Spinal cord (tissue), 10 donors: Measurements from ENCODE around the gene ULBP2. TPM values are rescaled to one million over a fixed set of nuclear protein-coding genes. Genes with fewer than 3 reads are reported as not detected.
"Not testable (repeated sequence)": the region's sequence is repeated elsewhere in the genome, so short reads cannot be mapped to it uniquely, and the experiment has no call there.

Experiments used
- DNase-seq, 6 donors: peaks; one replicate each; pipeline versions ENCODE4 v3.0.0 to v3.0.0-alpha.2; 2013 to 2015; ENCODE audit warnings: low spot score in 6 of 6, low read depth in 4 of 6
- H3K27ac ChIP-seq: one replicate; pipeline ENCODE4 v1.5.1; 2013; ENCODE audit warnings: low read depth, low read length, control low read depth
- H3K27me3 ChIP-seq: one replicate; pipeline ENCODE4 v1.6.1; 2013; ENCODE audit warnings: low read length; ENCODE audit not compliant: control insufficient read depth, insufficient read depth
- H3K36me3 ChIP-seq: one replicate; pipeline ENCODE4 v1.6.1; 2013; ENCODE audit warnings: low read length; ENCODE audit not compliant: control insufficient read depth, insufficient read depth
- H3K4me1 ChIP-seq: one replicate; pipeline ENCODE4 v1.6.1; 2013; ENCODE audit warnings: low read length; ENCODE audit not compliant: control insufficient read depth, insufficient read depth
- H3K4me3 ChIP-seq: one replicate; pipeline ENCODE4 v1.5.1; 2013; ENCODE audit warnings: low read depth, low read length, control low read depth
- H3K9me3 ChIP-seq: one replicate; pipeline ENCODE4 v1.6.1; 2013; ENCODE audit warnings: low read length; ENCODE audit not compliant: control insufficient read depth, insufficient read depth
- WGBS: methylation state at CpG from one replicate; pipeline ENCODE4 v1.1.5; 2013; ENCODE audit warnings: missing lambda C conversion rate; ENCODE audit not compliant: insufficient coverage; 5-methylcytosine and 5-hydroxymethylcytosine counted together
- polyA plus RNA-seq, 2 donors: library from polyadenylated mRNA; unstranded; fragments of 120-200 nt; gene quantifications; one replicate each; pipeline ENCODE4 v1.2.1, GENCODE V29; 2013; ENCODE audit not compliant: insufficient read length in 2 of 2
- total RNA-seq, 2 donors: library from RNA; depleted of rRNA in 1 of 2; stranded (reverse); fragments of 120-200 nt in 1 of 2; fragments of >200 nt in 1 of 2; gene quantifications; one replicate each; pipeline versions ENCODE4 v1.2.3 to v1.2.4, GENCODE V29; 2013 to 2014
- donor health status: healthy.

ULBP2 gene
- total and polyA plus RNA-seq, 4 donors = 0.55 to 1.9 (median 1.3) TPM

GRCh38 chr6:149964308-149965193 lies 22.7 kb downstream of the ULBP2 start:
- under 1% methylated on average over 103 of the region's 103 CpGs for WGBS
- Histone ChIP-seq H3K27me3 (peaks cover 74% of the 10 kb centered on the region), H3K4me3 (peak overlapping the region; percentile 39), H3K9me3 (no peaks in the 10 kb centered on the region), H3K27ac (no peak overlapping the region), H3K4me1 (peaks cover 28% of the 10 kb centered on the region), H3K36me3 (no peaks in the 10 kb centered on the region)
- DNase-seq = peak in 2 of 6 donors; percentile 36 to 47

GRCh38 chr6:149965194-149966020 lies 23.6 kb downstream of the ULBP2 start:
- DNase-seq = peak in 2 of 6 donors; percentile 36 to 49
- H3K4me1 ChIP-seq = peaks cover 28% of the 10 kb centered on the region
- peak overlapping the region; percentile 39 for H3K4me3 ChIP-seq
- H3K36me3 ChIP-seq = no peaks in the 10 kb centered on the region
- WGBS = 6% methylated on average over 38 of the region's 38 CpGs
- H3K27me3 ChIP-seq = peaks cover 73% of the 10 kb centered on the region
- no peak overlapping the region for H3K27ac ChIP-seq
- H3K9me3 ChIP-seq = no peaks in the 10 kb centered on the region

GRCh38 chr6:149966319-149966718 lies 24.5 kb downstream of the ULBP2 start:
- not testable (repeated sequence) for H3K4me3 ChIP-seq, H3K36me3 ChIP-seq, DNase-seq, H3K9me3 ChIP-seq, H3K27ac ChIP-seq
- H3K4me1 ChIP-seq = peaks cover 28% of the 10 kb centered on the region
- peaks cover 64% of the 10 kb centered on the region for H3K27me3 ChIP-seq
- 64% methylated on average over 2 of the region's 2 CpGs for WGBS

- Histone ChIP-seq H3K27me3 (peaks cover 53% of the 10 kb centered on the region), H3K27ac (no peak overlapping the region)
- 73% methylated on average over 4 of the region's 4 CpGs for WGBS
These were observed 25.8 kb downstream of the ULBP2 start for GRCh38 chr6:149967591-149967990.

GRCh38 chr6:149967999-149968398 lies 26.2 kb downstream of the ULBP2 start:
- not testable (repeated sequence) for H3K36me3 ChIP-seq, DNase-seq, H3K4me3 ChIP-seq, H3K27ac ChIP-seq, H3K9me3 ChIP-seq
- WGBS = 61% methylated on average over 2 of the region's 2 CpGs
- H3K4me1 ChIP-seq = peaks cover 26% of the 10 kb centered on the region
- peaks cover 49% of the 10 kb centered on the region for H3K27me3 ChIP-seq

More at GRCh38 chr6:149967591-149967990, 25.8 kb downstream of the ULBP2 start:
- DNase-seq = no peak
- no peaks in the 10 kb centered on the region for H3K36me3 ChIP-seq
- H3K9me3 ChIP-seq = peaks cover 3% of the 10 kb centered on the region
- no peak overlapping the region for H3K4me3 ChIP-seq
- peaks cover 28% of the 10 kb centered on the region for H3K4me1 ChIP-seq

- H3K27me3 ChIP-seq = peaks cover 47% of the 10 kb centered on the region
- 75% methylated on average over 2 of the region's 2 CpGs for WGBS
- not testable (repeated sequence) for DNase-seq, H3K36me3 ChIP-seq, H3K27ac ChIP-seq, H3K4me3 ChIP-seq, H3K9me3 ChIP-seq
- peaks cover 17% of the 10 kb centered on the region for H3K4me1 ChIP-seq
These were observed 27.1 kb downstream of the ULBP2 start for GRCh38 chr6:149968909-149969308.

GRCh38 chr6:149969635-149970034 lies 27.8 kb downstream of the ULBP2 start:
- H3K4me3 ChIP-seq = no peak overlapping the region
- H3K4me1 ChIP-seq = peaks cover 10% of the 10 kb centered on the region
- WGBS = 75% methylated on average over 1 of the region's 2 CpGs
- DNase-seq = no peak
- peaks cover 47% of the 10 kb centered on the region for H3K27me3 ChIP-seq
- H3K27ac ChIP-seq = no peak overlapping the region
- H3K36me3 ChIP-seq = no peaks in the 10 kb centered on the region
- peaks cover 3% of the 10 kb centered on the region for H3K9me3 ChIP-seq

- H3K9me3 ChIP-seq, H3K27ac ChIP-seq, DNase-seq, H3K36me3 ChIP-seq, H3K4me3 ChIP-seq, H3K4me1 ChIP-seq: not testable (repeated sequence)
- WGBS = 71% methylated on average over 1 of the region's 6 CpGs
- peaks cover 59% of the 10 kb centered on the region for H3K27me3 ChIP-seq
These were observed 32.6 kb downstream of the ULBP2 start for GRCh38 chr6:149974394-149974793.

- WGBS = 10% methylated on average over 2 of the region's 3 CpGs
- H3K27ac ChIP-seq = no peak overlapping the region
- no peaks in the 10 kb centered on the region for H3K36me3 ChIP-seq
- H3K27me3 ChIP-seq = peaks cover 59% of the 10 kb centered on the region
- peaks cover 3% of the 10 kb centered on the region for H3K9me3 ChIP-seq
- no peaks in the 10 kb centered on the region for H3K4me1 ChIP-seq
- H3K4me3 ChIP-seq = no peak overlapping the region
- no peak for DNase-seq
These were observed 33.0 kb downstream of the ULBP2 start for GRCh38 chr6:149974825-149975224.
